ENCODE data around the gene GRK4.
"Not testable (repeated sequence)": the region's sequence is repeated elsewhere in the genome, so short reads cannot be mapped to it uniquely, and the experiment has no call there.

The GRK4 gene

DNA sequence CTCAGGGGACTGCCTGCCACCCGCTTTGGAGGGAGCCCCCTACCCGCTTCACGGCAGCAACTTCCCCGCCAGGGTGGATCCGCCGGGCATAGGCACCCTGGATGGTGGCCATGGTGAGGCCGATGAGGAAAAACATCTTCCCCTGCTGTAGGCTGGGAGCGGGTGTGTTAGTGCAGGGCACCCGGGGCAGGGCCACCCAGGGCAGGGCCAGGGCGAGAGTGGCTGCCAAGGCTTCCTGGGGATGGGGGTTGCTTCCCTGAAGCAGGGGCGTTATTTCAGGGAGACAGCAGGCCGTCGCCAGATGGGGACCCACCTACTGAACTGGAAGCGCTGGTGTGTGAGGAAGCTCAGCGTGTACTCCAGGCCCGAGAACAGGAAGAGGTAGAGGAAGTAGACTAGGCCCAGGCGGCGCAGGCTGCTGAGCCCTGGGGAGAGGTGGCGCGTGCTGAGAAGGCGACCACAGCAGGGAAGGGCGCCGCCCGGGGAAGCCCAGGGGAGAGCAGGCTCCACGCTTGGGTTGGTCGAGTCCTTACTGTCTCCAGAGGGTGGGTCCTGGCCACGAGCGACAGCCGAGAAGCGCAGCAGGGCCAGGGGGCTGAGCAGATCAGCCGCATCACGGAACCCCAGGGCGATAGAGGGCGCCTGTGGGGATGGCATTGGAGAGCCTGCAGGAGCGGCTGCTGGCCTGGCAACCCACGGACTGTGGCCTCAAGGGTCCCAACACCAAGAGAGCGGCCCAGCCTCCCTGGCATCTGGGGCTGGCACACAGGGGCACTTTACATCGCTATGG, 31.7 kb upstream of the GRK4 start:
- DNase-seq: peak; percentile 39

DNA sequence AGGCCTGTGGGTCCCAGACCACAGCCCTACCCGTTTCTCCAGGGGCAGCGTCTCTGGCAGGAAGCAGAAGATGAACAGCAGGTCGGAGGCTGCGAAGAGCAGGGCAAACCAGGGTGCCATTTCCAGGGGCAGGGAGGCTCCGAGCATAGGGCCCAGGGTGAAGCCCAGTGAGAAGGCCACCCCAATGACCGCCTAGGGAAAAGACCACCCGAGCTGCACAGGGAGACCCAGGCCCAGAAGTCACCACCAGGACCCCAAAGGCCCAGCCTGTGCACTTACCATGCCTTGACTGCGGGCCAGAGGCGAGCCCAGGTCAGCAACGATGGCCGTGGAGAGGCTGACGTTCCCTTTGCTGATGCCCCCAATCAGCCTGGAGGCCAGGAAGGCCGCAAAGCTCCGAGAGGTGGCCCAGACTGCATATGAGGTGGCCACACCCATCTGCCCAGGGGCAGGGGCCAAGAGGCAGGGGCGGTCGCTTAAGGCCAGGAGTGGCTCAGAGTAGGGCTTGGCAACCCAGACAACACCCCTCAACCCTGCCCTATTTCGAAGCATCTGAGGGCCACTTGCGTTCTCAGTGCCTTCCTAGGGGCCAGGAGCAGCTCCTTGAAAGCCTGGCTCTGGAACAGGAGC, 30.9 kb upstream of the GRK4 start:
- no peak for DNase-seq

DNA sequence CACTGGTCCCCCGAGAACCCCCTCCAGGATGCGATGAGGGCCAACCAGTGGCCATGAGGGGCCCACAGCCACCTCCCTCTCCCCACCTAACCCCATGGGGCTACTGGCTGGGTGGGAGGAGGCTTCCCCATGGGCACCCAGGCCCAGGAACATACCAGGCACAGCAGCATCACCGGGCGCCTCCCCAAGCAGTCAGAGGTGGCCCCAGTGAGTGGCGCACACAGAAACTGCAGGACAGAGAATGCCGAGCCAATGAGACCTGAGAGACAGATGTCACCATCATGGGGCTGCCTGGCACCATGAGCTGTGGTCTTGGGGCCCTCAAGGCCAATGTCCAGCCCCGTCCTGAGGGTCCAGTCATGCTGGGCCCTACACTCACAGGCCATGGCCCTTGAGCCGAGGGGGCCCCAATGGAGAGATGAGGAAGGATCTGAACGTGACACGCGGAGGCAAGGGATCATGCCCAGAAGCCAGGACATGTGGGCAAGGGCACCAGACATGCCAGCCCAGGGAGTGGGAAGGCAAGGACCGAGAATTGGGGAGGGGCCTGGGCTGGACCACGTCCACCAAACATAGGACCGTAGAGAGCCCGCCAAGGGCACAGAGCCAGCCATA, 30.3 kb upstream of the GRK4 start:
- DNase-seq: no peak

DNA sequence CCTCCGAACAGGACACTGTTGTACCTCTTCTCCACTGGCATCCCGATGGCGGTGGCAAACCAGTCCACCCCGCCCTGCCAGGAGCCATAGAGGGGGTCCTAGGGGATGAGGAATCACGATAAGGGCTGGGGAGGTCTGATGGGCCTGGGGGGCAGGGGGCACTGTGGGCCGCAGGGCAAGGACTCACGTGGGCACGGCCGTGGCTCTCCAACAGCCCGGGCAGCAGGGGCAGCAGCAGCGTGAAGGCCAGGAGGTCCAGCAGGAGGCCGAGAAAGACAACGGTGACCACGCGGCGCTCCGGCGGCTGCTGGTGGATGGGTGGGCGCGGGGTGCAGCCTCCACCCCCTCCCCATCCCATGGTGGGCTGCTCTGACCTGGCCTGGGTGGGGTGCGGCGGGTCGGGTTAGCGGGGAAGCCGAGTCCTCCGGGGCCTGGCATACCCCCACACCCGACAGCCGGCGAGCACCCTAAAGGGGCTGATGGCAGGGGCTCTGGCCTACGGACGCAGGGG, 29.8 kb upstream of the GRK4 start:
- DNase-seq: no peak

DNA sequence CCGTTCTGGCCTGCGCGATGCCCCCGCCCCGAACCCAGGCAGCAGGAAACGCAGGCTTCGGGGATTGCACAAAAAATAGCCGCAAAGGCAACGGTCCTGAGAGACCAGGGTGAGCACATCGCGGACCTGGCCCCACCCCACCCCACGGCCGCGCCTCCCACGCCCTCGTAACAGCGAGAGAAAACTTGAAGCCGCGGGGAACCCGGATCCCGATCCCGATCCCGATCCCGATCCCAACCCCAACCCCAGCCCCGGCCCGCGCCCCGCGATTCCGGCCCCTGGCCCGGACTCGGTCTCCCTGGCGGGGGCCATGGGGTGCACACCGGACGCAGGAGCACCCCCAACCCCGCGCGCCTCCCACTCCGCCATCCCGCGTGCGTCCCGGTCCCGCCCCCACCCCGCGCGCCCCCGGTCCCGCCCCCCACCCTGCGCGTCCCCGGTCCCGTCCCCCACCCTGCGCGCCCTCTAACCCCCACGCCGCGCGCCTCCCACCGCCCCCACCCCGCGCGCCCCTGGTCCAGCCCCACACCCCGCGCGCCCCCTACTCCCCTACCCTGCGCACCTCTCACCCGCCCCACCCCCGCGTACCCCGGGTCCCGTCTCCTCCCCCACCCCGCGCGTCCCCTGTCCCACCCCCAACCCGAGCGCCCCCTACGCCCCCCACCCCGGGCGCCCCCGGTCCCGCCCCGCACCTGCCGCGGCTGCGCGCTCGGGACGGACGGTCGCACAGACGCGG, 29.1 kb upstream of the GRK4 start:
- DNase-seq: peak; percentile 51

DNA sequence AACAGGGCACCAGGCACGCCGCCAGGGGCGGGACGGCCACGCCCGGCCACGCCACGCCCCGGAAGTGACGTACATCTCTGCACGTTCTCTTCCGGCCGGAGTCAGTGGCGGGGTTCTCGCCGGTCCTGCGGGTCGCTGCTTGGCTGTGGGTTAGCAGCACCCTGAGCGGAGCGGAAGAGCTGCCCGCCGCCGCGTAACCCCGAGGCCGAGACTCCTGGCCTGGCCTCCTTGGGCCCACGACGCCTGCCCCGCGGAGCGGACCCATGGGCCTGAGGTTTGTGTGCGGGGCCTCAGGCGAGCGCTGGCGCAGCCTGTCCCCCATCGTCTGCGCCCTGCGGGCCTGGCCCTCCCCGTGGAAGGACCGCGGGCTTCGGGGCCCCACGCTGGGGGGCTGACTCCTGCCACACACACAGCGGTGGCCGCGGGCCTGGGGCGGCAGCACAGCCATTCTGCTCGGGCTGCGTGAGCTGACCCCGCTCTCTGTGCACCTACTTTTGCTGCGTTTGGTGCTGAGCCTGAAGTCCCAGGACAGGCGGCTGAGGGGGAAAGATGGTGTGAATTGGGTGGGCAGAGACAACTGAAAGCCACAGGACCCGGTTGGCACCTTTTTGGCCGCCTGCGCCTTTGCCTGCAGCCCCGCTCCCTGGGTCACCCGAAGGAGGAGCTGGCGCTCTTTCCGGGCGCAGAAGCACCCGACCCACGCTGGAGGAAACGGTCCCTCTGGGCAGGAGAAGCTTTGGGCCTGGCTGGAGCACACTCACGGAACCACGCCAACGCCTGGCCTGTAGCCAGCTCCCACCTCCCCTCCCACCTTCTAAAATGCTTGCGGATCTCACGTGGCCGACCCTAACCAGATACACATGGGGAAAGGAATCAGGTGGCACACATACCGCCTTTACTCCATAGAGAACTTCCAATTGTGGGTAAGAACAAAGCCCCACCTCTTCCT, 28.3 kb upstream of the GRK4 start:
- DNase-seq: peak; percentile 95

DNA sequence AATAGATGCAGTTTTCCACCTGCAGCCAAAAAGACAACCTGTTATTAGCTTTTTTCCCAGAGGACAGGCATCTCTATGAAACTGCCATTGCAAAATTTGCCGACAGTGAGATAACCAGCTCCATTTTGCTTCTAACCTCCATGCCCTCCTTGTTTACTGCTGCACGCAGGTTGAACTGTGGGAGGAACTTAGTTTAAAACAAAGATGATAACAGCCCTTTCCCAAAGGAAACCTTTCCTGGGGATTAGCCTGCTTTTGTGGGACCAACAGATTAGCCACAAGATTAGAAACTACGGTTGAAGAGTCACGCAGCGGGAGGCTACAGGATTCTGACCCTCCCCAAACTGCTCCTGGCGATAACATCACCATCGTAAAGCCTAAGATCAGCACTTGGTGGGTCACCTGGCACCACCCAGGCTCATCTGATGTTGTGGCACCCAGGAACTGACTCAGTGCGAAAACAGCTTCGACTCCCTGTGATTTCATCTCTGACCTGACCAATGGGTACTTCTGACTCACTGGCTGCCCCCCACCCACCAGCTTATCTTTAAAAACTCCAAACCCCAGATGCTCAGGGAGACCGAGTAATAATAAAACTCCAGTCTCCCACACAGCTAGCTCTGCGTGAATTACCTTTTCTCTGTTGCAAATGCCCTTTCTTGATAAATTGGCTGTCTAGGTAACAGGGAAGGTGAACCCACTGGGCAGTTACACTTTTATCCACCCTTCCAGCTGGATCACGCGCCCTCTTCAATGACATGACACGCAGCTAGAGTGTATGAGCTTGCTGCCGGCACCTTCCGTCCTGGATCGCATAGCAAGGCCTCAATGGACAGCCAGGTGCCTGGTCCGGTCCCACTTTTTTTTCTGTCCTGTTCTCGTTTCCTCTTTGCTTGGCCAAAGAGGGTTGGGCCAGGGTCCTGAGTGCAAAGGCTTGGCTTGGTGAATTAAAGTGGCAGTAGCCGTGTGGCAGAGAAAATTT, 27.3 kb upstream of the GRK4 start:
- peak; percentile 59 for DNase-seq

DNA sequence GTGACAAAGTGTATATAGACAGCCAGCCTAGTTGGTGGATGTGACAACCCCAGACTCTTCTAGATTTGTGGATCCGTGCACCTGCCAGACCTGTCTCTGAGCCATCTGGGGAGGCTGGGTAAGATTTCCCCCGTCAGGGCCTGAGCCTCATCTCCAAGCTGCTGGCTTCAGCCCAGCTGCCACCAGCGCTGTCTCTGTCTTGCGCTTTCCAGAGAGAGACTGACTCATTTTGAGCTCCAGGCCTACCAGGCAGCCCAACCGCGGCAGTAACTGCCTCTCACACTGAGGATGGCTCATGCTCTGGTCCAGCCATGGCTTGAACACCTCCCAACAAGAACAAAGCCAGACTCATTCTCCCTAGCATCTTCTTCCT, 26.6 kb upstream of the GRK4 start:
- DNase-seq: no peak

DNA sequence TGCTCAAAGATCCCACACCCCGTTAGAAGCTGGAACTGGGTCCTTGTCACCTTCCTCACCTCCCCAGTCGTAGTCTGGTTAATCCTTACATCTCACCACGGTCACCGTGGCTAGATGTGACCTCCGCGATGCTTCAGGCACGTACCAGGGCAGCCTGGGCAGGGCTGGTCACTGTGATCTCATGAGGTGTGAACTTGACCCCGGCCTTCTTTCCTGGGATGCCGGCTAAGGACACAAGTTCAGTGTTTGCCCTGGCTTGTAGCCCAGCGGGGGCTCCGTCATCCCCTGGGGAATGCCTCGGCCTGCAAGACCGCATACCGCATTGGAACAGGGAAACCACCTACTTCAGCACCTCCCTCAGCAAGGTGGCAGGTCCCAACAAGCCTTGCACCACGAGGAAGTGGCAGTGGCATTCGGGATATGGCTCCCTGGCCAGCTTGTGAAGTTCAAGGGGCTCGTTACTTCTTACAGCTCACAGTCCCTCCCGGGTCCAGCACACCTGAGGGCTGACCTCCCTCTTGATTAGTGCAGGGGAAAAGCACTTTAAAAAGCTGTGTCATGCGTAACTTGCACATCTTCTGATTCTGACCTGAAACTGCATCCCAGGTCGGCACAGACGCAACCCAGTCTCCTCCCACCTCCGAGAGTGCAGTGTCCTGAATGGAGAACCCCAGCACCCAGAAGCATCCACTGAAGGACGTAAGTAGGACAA, 26.1 kb upstream of the GRK4 start:
- no peak for DNase-seq

DNA sequence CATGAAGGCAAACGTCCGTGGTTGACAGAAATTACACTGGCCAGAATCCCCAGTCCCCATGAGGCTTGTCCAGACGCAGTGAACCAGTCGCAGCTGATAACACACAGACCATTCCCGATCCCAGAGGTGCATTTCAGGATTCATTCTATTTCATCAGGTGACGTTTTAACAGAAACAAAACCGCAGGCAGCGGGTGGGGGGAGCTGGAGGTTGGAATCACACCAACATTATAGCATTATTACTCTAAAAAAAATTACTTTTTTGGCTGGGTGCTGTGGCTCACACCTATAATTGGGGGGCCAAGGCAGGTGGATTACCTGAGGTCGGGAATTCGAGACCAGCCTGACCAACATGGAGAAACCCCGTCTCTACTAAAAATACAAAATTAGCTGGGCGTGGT, 25.4 kb upstream of the GRK4 start:
- no peak for DNase-seq

DNA sequence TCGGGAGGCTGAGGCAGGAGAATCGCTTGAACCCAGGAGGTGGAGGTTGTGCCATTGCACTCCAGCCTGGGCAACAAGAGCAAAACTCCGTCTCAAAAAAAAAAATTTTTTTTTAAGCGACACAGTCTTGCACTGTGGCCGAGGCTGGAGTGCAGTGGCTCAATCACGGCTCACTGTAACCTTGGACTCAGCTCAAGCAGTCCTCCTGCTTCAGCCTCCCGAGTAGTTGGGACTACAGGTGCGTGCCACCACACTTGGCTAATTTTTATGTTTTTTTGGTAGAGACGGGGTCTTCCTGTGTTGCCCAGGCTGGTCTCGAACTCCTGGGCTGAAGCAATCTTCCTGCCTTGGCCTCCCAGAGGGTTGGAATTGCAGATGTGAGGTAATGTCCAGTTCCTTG, 25.0 kb upstream of the GRK4 start:
- not testable (repeated sequence) for DNase-seq

DNA sequence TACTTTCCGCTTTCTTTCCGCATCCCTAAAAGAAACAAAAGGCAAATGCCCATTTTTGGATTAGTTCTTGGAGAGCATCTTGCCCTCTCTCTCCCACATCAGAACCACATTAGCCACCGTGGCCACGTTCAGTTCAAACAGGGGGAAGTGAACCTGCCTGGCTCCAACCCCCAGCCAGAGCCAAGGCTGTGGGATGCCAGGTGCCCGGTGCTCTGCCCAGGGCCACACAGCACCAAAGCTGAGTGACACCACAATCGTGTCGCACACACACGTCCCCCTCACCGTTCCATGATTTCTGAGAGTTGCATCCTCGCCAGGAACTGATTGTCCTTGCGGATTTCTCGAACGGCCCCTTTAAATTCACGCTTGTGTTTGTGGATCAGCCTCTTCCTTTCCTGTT, 24.5 kb upstream of the GRK4 start:
- no peak for DNase-seq

DNA sequence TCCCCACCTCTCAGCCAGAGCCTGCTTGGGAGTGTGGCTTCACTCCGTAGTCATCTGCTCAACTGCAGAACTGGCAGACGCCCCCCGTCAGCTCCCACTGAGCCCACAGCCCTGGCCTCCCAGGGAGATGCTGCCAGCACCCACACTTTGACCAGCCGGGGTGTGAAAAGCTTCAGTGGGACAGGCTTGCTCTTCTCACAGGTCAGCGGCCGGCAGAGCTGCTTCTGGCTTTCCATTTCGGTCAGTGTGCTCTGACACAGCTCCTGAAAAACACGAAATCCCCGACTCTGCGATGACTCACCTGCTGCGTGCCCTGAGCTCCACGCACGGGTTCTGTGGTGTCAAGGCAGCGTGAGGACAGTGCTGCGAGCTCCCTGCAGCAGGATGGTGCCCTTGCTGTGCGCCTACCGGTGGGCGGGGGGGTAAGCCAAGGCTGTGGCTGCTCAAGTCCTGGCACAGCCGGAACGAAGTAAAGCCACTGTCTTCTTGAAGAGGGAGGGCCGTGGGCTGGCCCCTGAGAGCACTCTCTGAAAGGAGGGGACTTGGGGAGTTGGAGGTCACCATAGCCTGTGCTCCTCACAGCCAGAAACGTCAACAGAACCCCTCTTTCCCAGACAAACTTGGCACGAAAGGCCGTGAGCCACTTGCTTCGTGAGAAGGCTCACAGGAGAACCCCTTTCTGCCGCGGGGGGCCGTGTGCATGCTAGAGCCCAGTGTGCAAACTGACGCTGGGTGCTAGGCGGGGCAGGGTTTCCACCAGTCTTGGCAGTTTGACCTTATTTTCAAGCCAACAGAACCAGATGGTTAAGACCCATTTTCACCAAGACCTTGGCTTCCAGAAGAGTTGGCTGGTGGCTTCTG, 23.8 kb upstream of the GRK4 start:
- DNase-seq: no peak

DNA sequence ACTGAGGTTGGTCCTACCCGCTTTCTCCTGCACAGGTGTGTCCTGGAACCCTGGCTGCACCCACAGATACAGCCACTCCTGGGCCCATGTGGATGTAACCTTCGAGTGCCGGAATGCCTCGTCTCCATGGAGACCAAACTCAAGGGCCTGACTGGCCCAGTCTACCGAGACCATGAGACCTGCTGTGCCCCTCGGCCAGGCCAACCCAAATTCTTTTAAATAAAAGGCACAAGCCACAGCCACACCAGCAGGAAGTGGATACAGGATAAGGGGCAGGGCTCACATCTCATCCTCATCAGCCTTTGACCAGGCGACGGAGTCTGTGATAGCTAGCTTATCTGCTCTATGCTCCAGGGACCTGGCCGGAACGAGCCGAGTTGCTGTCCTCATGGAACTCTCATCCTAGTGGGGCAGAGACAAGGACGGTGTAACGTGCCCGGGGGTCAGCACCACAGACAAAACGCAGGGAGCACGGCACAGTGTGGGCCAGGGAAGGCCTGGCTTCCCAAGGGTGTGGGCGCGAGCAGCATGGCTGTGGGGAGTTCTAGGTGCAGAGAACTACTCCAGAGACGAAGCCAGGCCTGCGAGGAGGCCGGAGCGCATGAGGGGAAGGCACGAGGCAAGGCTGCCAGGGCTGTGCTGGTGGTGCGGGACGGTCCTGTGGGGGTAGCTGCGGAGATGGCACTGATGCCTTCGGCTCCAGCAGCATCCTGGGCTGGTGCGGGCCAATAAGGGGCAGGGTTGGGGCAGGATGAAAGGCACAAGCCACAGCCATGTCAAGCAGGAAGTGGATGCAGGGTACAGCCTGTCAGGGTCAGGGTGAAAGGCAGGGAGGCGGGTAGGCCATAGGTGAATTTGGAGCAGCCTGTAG, 22.9 kb upstream of the GRK4 start:
- DNase-seq: no peak

DNA sequence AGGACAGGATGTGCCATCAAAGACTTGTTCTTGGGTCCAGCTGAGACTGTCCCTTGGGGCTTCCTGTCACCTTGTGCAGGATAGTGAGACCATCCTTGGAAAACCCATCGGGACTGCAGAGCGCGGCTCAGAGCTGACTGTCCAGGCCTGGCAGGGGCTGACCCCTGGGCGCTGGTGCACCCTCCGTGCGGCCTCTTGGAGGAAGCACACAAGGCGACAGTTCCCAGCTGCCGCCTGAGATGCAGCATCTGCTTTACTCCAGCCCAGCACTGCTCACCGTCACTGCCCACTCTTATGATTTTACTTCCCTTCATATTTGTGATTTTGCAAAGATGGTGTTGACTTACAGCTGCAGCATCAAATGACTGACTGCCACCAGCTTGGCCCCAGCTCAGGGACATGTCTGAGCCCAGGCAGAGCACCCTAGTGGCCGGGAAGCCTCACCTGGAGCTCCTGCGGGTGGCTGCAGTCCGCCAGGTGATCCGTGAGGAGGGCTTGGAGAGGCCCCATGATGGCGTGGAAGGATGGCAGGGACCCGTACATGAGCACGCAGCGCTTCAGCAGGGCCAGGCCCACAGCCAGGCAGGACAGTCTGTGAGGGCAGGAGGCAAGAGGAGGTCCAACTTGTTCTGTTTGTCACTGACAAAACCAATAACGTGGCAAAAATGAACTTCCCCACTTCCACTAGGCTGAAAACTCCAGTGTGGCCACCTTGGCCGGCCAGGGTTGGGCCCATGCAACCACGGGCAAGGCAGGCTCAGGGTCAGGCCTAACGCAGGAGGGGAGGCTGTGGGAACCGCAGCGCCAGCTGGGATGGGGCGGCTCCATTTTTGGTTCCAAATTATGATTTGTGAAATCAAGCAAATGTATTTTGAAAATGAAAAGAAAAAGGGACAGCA, 22.0 kb upstream of the GRK4 start:
- DNase-seq: no peak

DNA sequence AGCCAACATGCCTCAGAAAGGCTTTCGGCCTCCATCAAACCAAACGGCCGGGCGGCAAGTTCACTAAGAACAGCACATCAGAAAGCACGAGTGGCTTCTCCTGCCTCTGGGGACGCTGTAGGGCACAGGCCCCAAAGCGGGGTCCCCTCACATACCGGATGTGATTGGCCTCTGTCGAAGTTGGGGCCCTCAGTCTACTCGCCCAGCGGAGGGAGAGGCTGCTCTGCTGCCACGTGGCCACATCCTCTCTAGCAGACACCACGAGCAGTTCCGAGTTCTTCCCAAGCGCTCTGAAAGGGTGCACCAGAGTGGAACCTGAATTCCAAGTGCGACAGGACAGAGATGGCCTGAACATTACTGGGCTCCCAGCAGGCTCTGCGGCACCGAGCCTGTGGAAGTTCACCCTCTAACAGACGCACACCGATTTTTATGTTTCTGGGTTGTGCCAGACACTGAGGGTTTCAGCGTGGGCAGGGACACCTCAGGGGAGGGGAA, 21.3 kb upstream of the GRK4 start:
- no peak for DNase-seq
